ENCODE results near the gene S100A13.
A peak's percentile ranks its signal among the peaks of the same experiment; 100 is the strongest.

S100A13 gene

DNA sequence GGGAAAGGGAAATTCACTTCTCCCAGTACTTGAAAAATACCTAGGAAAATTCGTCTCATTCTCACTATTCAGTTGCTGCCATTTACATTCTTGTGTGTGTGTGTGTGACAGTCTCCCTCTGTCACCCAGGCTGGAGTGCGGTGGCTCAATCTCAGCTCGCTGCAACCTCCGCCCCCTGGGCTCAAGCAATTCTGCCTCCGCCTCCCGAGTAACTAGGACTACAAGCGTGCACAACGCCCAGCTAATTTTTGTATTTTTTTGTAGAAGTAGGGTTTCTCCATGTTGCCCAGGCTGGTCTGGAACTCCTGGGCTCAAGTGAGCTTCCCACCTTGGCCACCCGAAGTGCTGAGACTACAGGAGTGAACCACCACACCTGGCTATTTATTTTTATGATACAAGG, 32.4 kb upstream of the S100A13 start:
- no peaks in the 10 kb centered on the region for H3K27me3 ChIP-seq (ENCODE audit: insufficient read depth, low read depth, severe bottlenecking)
- TF ChIP-seq, protein P1, sequence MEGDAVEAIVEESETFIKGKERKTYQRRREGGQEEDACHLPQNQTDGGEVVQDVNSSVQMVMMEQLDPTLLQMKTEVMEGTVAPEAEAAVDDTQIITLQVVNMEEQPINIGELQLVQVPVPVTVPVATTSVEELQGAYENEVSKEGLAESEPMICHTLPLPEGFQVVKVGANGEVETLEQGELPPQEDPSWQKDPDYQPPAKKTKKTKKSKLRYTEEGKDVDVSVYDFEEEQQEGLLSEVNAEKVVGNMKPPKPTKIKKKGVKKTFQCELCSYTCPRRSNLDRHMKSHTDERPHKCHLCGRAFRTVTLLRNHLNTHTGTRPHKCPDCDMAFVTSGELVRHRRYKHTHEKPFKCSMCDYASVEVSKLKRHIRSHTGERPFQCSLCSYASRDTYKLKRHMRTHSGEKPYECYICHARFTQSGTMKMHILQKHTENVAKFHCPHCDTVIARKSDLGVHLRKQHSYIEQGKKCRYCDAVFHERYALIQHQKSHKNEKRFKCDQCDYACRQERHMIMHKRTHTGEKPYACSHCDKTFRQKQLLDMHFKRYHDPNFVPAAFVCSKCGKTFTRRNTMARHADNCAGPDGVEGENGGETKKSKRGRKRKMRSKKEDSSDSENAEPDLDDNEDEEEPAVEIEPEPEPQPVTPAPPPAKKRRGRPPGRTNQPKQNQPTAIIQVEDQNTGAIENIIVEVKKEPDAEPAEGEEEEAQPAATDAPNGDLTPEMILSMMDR (IDR thresholded peaks at IDR 0.05; ENCODE audit: low read depth, low read length): no peak
- no peaks in the 10 kb centered on the region for H3K9me3 ChIP-seq (ENCODE audit: severe bottlenecking)
- no peak for DNase-seq
- H3K27ac ChIP-seq: peak overlapping the region; percentile 96
- peak overlapping the region; percentile 67 for H3K4me3 ChIP-seq (ENCODE audit: low read depth, low read length)
- peaks cover 54% of the 10 kb centered on the region for H3K36me3 ChIP-seq

DNA sequence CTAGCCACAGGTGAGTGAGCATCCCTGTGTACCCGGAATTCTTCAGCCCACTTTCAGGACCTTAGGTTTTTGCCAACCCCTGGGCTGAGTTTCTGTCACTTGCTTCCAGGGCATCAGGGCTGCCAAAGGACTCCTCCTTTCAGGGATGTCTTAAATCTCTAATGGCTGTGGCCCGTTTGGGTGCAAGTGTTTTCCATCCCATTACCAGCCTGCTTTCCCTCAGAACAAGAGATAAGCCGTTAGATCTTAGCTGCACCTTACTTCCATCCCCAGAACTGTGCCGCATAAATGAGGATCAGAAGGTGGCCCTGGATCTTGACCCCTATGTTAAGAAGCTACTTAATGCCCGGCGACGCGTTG, 31.9 kb upstream of the S100A13 start:
- Histone ChIP-seq H3K27ac (peak overlapping the region; percentile 96), H3K36me3 (peaks cover 49% of the 10 kb centered on the region), H3K9me3 (ENCODE audit: severe bottlenecking) (no peaks in the 10 kb centered on the region), H3K27me3 (ENCODE audit: insufficient read depth, low read depth, severe bottlenecking) (no peaks in the 10 kb centered on the region), H3K4me3 (ENCODE audit: low read depth, low read length) (peak overlapping the region; percentile 67)
- TF ChIP-seq, protein P1 (IDR thresholded peaks at IDR 0.05; ENCODE audit: low read depth, low read length): no peak
- DNase-seq: no peak

DNA sequence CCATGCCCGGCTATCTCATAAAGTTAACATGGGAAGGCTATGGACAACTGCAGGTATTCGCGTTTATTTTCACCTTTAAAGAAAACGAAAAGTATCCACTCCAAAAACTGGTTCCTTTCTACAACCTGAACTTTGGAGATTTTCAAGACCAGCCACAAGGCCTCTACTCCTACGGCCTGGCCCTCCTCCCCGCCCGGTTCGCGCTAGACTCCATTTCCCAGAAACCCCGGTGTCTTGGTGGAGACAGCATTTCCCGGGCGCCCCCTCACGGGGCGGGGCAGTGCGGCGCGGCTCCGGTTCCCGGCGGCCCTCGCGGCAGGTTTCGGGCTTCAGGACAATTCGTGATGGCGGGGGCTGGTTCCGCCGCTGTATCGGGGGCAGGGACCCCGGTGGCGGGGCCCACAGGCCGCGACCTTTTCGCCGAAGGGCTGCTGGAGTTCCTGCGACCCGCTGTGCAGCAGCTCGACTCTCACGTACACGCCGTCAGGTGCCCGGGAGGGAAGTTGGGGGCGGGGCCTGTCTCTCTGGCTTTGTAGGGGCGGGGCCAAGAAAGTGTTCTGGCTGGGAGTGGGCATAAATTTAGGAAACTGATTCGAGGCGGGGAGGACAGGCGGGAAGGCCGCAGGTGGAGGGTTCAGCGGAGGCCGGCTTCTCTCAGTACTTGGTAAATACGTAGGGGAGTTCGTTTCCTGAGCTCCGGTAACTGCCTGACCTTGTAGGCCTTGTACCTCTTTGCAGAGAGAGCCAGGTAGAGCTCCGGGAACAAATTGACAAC, 31.3 kb upstream of the S100A13 start, which contains the start of gene SNAPIN:
SNAPIN (plus strand) TSS at position 304 of the 775 bp plus-strand sequence; CDS start at position 345, 41 bp downstream.
- TF ChIP-seq, protein P1 (IDR thresholded peaks at IDR 0.05; ENCODE audit: low read depth, low read length): peak; percentile 39; the same call in 1 of the 2 replicates
- peak within 1 kb of the TSS; percentile 67 for H3K4me3 ChIP-seq (ENCODE audit: low read depth, low read length)

DNA sequence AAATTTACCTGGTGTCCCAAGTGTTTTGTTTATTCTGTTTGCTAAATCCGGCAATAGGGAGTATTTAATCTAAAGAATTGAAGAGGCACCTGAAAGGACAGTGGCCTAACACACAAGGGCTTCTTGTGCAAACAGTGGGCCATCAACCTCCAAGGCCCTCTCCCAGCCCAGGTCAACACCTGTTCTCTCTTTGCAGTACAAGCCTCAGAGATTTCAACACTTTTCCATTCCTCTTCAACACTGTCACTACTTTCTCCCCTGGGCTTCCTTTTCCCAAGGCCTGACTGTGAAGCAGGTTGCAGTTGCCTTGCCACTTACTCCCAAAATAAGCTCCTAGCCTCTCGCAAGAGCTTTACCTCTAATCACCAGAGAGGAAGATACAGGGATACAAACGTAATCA, 28.0 kb upstream of the S100A13 start:
- H3K27me3 ChIP-seq (ENCODE audit: insufficient read depth, low read depth, severe bottlenecking): no peaks in the 10 kb centered on the region
- no peak overlapping the region for H3K27ac ChIP-seq
- peaks cover 11% of the 10 kb centered on the region for H3K36me3 ChIP-seq
- DNase-seq: no peak
- H3K9me3 ChIP-seq (ENCODE audit: severe bottlenecking): no peaks in the 10 kb centered on the region
- TF ChIP-seq, protein P1 (IDR thresholded peaks at IDR 0.05; ENCODE audit: low read depth, low read length): no peak
- no peak overlapping the region for H3K4me3 ChIP-seq (ENCODE audit: low read depth, low read length)

More for the DNA sequence above, 31.3 kb upstream of the S100A13 start, which contains the start of gene SNAPIN:
- peak within 1 kb of the TSS; percentile 96 for H3K27ac ChIP-seq
- DNase-seq: peak; percentile 100
- H3K9me3 ChIP-seq (ENCODE audit: severe bottlenecking): no peaks in the 10 kb centered on the region
- no peaks in the 10 kb centered on the region for H3K27me3 ChIP-seq (ENCODE audit: insufficient read depth, low read depth, severe bottlenecking)
- peaks cover 44% of the 10 kb centered on the region for H3K36me3 ChIP-seq

DNA sequence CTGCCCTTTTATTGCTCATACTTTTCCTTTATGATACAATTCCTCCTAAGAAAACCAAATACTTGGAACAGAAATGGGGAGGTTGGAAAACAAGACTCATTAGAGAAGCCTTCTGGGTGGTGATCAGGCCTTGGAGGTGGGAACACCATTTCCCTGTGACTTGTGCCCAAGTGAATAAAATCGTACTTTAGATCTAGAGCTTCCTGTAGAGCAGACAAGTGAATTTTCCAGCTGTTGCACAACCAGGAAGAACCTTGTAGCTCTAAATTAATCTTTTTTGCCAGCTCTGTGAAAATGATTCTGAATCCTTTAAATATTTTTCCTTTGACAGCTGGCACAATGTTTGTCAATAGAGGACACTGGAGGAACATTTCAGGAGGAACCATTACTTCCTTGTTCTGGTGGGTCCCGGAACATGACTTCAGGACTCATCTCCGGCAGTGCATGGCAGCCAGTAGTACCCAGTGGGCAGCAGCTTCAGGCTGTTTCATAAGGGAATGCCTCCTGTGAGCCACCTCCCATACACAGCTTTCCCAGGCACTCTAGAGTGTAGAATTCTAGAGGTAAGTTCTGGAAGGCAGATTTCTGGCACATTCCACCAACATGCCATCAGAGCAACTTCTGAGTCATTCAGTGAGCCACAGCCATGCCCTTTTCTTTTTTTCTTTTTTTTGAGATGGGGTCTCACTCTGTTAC, 25.6 kb upstream of the S100A13 start:
- TF ChIP-seq, protein P1 (IDR thresholded peaks at IDR 0.05; ENCODE audit: low read depth, low read length): no peak
- no peak for DNase-seq
- H3K27me3 ChIP-seq (ENCODE audit: insufficient read depth, low read depth, severe bottlenecking): no peaks in the 10 kb centered on the region
- H3K9me3 ChIP-seq (ENCODE audit: severe bottlenecking): peaks cover 2% of the 10 kb centered on the region
- no peak overlapping the region for H3K27ac ChIP-seq
- H3K4me3 ChIP-seq (ENCODE audit: low read depth, low read length): no peak overlapping the region
- H3K36me3 ChIP-seq: no peaks in the 10 kb centered on the region

All from WERI-Rb-1 (cell line).